Measurements from ENCODE around the gene ELMO1. TPM values are rescaled to one million over a fixed set of nuclear protein-coding genes. Genes with fewer than 3 reads are reported as not detected.

ELMO1 gene
- total and polyA plus RNA-seq, 10 of the 15 experiments (the other 5 are each of a cell fraction or from before 2014, with no cell fraction given), result 22.6 to 85.9 (median 56.6) TPM

DNA sequence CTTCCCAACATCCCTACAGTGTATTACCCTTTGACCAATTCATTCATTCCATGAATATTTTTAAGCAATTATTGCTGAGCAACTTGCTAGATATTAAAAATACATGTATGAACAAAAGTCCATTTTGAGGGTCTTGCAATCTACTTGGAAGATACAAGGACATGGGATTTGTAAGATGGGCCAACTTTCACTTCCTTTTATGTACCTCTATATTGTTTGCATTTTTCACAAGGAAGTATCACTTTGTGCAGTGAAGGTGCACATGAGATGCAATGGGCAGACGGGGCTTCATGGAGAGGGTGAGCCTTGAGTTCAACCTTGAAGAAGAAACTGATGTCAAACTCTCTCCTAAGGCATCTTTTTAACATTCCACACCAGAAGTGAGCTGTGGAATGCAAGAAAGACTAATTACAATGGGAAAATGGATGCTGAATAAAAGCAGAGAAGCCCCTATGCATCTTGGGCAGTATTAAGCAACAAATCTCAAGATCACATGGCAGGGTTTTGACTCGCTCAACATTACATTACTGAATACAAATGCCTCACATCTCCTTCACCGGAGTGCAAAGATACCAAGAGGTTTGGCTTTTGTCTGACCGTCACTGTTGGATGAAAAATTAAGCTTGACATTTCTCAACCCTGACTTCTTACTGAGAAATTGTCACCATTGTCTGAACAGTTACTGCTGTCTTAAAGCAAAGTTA is 341.5 kb downstream of the ELMO1 start:
- 97% methylated on average over 4 of the region's 4 CpGs for WGBS (ENCODE audit: insufficient coverage, insufficient replicate concordance, low lambda C conversion rate, missing lambda C conversion rate)
- ChIA-PET SMC1A (ENCODE audit: uncharacterized antibody, unreplicated experiment) (interaction anchor here (0.5 to 1.1 kb wide), 3 partner anchors 10 to 136 kb away, joined by 3 to 4 read pairs (median 3); no protein-coding TSS in a partner anchor), RAD21 (ENCODE audit: unreplicated experiment) (no interaction called here), CTCF (interaction anchor here (0.8 to 0.9 kb wide), 2 partner anchors 9 to 121 kb away, joined by 3 to 4 read pairs; no protein-coding TSS in a partner anchor), POLR2A (no interaction called here)
- Histone ChIP-seq H3K27me3 (replicated peaks in 1 of 2; ENCODE audit: control insufficient read depth in 2 of 2, insufficient read depth in 2 of 2, low read length in 1 of 2) (no peaks in the 10 kb centered on the region), H3K4me2 (ENCODE audit: control insufficient read depth, insufficient read depth) (no peak overlapping the region), H3K36me3 (ENCODE audit: control insufficient read depth in 2 of 2, insufficient read depth in 2 of 2, low read length in 1 of 2) (peaks cover 0 to 2% of the 10 kb centered on the region in 2 experiments; a peak in 2 of 4 replicates), H3K27ac (ENCODE audit: control insufficient read depth, insufficient read depth) (no peak overlapping the region), H3K79me2 (ENCODE audit: control insufficient read depth, insufficient read depth, low read length) (no peaks in the 10 kb centered on the region), H2AFZ (ENCODE audit: control insufficient read depth, low read depth, low read length) (no peak overlapping the region), H3K9me3 (replicated peaks; ENCODE audit: control insufficient read depth, insufficient read depth, low read length) (no peaks in the 10 kb centered on the region), H4K20me1 (ENCODE audit: control insufficient read depth, insufficient read depth) (no peaks in the 10 kb centered on the region), H3K9ac (ENCODE audit: control insufficient read depth, insufficient read depth, low read length) (no peak overlapping the region), H3K4me1 (ENCODE audit: control insufficient read depth, insufficient read depth, low read length) (peaks cover 5% of the 10 kb centered on the region), H3K4me3 (no peak overlapping the region)
- TF ChIP-seq CHD4 (IDR thresholded peaks at IDR 0.05) (no peak), IKZF2 (IDR thresholded peaks at IDR 0.05) (peak; percentile 25 to 30; a peak in 1 of 4 replicates), SPI1 (IDR thresholded peaks at IDR 0.05; ENCODE audit: borderline replicate concordance, insufficient read depth, low read depth, low read length) (peak; percentile 68; the same call in 1 of the 2 replicates), ZNF384 (IDR thresholded peaks at IDR 0.05; ENCODE audit: borderline replicate concordance, low read depth, low read length) (no peak)
- ATAC-seq (no peak), FAIRE-seq (peak; percentile 23), DNase-seq (ENCODE audit: low read depth, low spot score) (no peak)
- no TSS peak for BruUV-seq (replicated peaks)
- in situ Hi-C loops (cut with MboI) (no loop called here), intact Hi-C loops (cut with micrococcal nuclease; ENCODE audit: unreplicated experiment) (no loop called here)

DNA sequence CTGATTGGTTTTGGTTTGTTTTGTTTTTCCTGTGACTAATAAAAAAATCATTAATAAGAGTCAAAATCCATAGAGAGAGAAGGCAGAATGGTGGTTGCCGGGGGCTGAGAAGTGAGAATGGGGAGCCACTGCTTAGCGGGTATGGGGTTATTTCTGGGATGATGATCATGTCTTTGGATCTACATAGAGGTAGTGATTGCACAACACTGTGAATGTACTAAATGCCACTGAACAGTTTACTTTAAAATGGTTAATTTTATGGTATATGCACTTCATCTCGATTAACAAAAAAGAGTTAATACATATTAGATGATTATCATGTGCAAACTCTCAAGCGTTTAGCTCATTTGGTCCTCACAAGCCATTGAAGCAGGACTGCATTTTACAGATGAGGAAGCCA is 342.9 kb downstream of the ELMO1 start:
- H3K27ac ChIP-seq (ENCODE audit: control insufficient read depth, insufficient read depth), result no peak overlapping the region
- H3K9me3 ChIP-seq (replicated peaks; ENCODE audit: control insufficient read depth, insufficient read depth, low read length), result no peaks in the 10 kb centered on the region
- intact Hi-C loops (cut with micrococcal nuclease; ENCODE audit: unreplicated experiment) (no loop called here), in situ Hi-C loops (cut with MboI) (no loop called here)
- H2AFZ ChIP-seq (ENCODE audit: control insufficient read depth, low read depth, low read length), result no peak overlapping the region
- no peak overlapping the region for H3K4me3 ChIP-seq
- TF ChIP-seq, protein P1, sequence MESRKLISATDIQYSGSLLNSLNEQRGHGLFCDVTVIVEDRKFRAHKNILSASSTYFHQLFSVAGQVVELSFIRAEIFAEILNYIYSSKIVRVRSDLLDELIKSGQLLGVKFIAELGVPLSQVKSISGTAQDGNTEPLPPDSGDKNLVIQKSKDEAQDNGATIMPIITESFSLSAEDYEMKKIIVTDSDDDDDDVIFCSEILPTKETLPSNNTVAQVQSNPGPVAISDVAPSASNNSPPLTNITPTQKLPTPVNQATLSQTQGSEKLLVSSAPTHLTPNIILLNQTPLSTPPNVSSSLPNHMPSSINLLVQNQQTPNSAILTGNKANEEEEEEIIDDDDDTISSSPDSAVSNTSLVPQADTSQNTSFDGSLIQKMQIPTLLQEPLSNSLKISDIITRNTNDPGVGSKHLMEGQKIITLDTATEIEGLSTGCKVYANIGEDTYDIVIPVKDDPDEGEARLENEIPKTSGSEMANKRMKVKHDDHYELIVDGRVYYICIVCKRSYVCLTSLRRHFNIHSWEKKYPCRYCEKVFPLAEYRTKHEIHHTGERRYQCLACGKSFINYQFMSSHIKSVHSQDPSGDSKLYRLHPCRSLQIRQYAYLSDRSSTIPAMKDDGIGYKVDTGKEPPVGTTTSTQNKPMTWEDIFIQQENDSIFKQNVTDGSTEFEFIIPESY (IDR thresholded peaks at IDR 0.05), result no peak
- TF ChIP-seq TBL1XR1 (IDR thresholded peaks at IDR 0.05; ENCODE audit: low read depth, low read length) (no peak), POLR2AphosphoS2 (IDR thresholded peaks at IDR 0.05; ENCODE audit: low read depth, low read length) (no peak), FOS (IDR thresholded peaks at IDR 0.05; ENCODE audit: borderline replicate concordance, extremely low read depth, insufficient read length) (no peak)
- no peaks in the 10 kb centered on the region; a peak in 1 of 4 replicates for H3K36me3 ChIP-seq (ENCODE audit: control insufficient read depth in 2 of 2, insufficient read depth in 2 of 2, low read length in 1 of 2)
- H3K9ac ChIP-seq (ENCODE audit: control insufficient read depth, insufficient read depth, low read length), result no peak overlapping the region
- H4K20me1 ChIP-seq (ENCODE audit: control insufficient read depth, insufficient read depth), result no peaks in the 10 kb centered on the region
- ChIA-PET RAD21 (ENCODE audit: unreplicated experiment) (no interaction called here), SMC1A (ENCODE audit: uncharacterized antibody, unreplicated experiment) (interaction anchor here (1.1 to 1.9 kb wide), 4 partner anchors 10 to 86 kb away, joined by 3 to 7 read pairs (median 3); no protein-coding TSS in a partner anchor), CTCF (no interaction called here), POLR2A (no interaction called here)
- no peaks in the 10 kb centered on the region for H3K79me2 ChIP-seq (ENCODE audit: control insufficient read depth, insufficient read depth, low read length)
- WGBS (ENCODE audit: insufficient coverage, insufficient replicate concordance, low lambda C conversion rate, missing lambda C conversion rate), result 89% methylated on average over 4 of the region's 4 CpGs
- no peak for FAIRE-seq
- BruUV-seq (replicated peaks), result no TSS peak
- H3K27me3 ChIP-seq (replicated peaks in 1 of 2; ENCODE audit: control insufficient read depth in 2 of 2, insufficient read depth in 2 of 2, low read length in 1 of 2), result no peaks in the 10 kb centered on the region
- DNase-seq (ENCODE audit: low read depth, low spot score), result no peak
- no peak for ATAC-seq
- no peak overlapping the region for H3K4me2 ChIP-seq (ENCODE audit: control insufficient read depth, insufficient read depth)
- H3K4me1 ChIP-seq (ENCODE audit: control insufficient read depth, insufficient read depth, low read length), result peaks cover 5% of the 10 kb centered on the region

Data from GM12878 (cell line).